LNCAP (cell line): ENCODE data around the gene C1orf35.

Experiments
- CTCF ChIP-seq: fragments of 450-650 bp; IDR thresholded peaks from 2 replicates; pipeline ENCODE4 v1.5.1; 2017; ENCODE audit warnings: mild to moderate bottlenecking

C1orf35 gene

DNA sequence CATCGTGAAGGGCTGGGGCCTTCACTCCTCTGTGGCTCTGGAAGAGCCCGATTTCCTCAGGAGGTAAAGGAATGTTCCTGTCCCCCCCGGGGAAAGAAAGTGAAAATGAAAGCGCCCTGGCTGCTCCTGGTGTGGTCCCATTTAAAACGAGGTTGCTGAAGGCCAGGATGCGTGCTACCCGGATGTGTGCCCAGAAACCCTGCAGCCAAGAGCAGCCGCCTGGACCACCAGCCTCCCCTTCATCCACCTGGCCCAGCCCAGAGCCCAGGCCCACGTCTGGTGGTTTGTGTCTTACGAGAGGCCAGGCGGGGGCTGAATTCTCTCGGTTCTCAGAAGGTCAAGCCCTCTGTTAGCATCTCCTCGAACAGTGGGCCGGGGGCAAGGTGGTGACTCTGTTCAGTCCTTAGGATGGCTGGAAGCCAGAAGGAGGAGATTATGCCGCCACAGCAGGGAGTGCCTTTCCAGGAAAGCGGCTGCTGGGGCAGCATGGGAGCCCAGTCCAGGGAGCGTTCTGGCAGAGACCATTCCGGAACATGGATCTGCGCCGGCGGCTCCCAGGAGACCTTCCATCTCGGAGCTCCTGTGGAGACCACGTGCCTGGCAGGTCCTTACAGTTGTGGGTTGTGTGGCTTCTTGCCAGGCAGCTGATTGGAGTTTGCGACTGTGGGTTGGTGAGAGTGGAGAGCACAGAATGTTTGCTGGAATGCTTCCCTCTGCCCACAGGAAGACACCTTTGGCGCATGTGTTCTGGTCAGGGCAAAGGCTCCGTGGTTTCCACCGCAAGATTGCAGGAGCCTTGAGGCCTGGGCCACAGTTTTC is 38.3 kb upstream of the C1orf35 start:
- no peak for TF ChIP-seq CTCF

- TF ChIP-seq CTCF: no peak
These were observed 37.6 kb upstream of the C1orf35 start for GRCh38 chr1:228140724-228141225.

DNA sequence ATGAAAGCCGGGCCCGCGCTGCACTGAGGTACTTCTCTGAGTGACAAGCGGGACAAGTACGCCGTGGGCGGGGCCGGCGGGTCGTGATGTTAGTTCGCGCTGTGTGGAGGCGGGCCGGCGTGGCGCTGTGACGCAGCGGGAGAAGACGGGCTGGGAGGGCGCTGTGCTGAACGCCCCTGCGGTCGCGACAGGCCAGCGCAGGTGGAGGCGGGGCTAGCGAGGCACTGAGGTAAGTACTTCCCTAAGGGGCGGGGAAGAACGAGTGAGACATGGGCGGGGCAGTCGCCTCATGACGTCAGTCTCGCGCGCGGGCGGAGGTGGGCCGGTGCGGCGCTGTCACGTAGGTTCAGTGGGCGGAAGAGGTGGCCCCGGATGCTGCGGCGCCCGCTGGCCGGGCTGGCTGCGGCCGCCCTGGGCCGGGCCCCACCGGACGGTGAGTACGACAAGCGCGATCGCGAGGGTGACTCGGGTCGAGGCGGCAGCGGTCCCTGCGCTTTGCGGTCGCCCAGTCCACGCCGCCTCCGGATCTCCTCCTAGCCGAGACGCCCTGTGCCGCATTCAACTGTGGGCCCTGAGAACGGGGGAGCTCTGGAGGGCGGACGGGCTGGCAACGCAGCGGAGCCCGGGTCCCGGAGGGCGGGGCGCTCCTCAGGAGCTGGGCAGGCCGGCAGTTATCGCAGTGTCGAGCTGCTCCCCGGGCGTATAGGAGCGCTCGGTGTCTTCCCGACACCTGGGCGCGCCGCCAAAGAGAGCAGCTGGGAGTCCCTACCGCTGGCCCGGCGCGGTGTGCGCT is 37.0 kb upstream of the C1orf35 start, which contains the start of gene GUK1:
TSS of gene GUK1 (plus strand) at position 349 of the 793 bp plus-strand sequence. CDS start at position 373, 24 bp downstream.
- peak; percentile 29; the same call in 1 of the 2 replicates for TF ChIP-seq CTCF

- TF ChIP-seq CTCF: no peak
These were observed 36.3 kb upstream of the C1orf35 start for GRCh38 chr1:228139406-228139930.

DNA sequence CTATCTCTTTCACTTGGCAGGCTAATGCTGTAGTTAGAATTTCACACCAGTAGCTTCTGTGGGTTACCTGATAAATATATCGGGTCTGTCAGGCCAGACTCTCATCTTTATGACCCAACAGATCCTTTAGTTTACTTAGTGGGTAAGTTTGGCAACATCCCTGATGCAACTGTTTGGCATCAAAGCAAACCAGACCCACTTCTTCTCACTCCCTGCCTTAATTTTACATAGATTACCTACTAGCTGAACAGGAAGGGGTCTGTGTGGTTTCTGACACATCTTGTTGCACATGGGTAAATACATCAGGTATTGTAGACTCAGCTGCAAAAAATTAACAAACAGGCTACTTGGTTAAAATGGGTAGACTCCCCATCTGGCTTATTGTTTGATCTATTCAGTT is 33.8 kb upstream of the C1orf35 start:
- TF ChIP-seq CTCF: no peak

GRCh38 chr1:228134591-228134990 is 31.5 kb upstream of the C1orf35 start:
- no peak for TF ChIP-seq CTCF

GRCh38 chr1:228131766-228132165 is 28.6 kb upstream of the C1orf35 start:
- no peak for TF ChIP-seq CTCF
